ENCODE results near the gene LRP3. TPM values are rescaled to one million over a fixed set of nuclear protein-coding genes. Genes with fewer than 3 reads are reported as not detected.

Gene LRP3
- total and polyA plus RNA-seq, 2 of the 13 experiments (the other 11 are each of a cell fraction or from before 2014, with no cell fraction given): 17.6 to 51.6 TPM

GRCh38 chr19:33177417-33177979 is 16.6 kb upstream of the LRP3 start (continued):
- TF ChIP-seq, protein P1, sequence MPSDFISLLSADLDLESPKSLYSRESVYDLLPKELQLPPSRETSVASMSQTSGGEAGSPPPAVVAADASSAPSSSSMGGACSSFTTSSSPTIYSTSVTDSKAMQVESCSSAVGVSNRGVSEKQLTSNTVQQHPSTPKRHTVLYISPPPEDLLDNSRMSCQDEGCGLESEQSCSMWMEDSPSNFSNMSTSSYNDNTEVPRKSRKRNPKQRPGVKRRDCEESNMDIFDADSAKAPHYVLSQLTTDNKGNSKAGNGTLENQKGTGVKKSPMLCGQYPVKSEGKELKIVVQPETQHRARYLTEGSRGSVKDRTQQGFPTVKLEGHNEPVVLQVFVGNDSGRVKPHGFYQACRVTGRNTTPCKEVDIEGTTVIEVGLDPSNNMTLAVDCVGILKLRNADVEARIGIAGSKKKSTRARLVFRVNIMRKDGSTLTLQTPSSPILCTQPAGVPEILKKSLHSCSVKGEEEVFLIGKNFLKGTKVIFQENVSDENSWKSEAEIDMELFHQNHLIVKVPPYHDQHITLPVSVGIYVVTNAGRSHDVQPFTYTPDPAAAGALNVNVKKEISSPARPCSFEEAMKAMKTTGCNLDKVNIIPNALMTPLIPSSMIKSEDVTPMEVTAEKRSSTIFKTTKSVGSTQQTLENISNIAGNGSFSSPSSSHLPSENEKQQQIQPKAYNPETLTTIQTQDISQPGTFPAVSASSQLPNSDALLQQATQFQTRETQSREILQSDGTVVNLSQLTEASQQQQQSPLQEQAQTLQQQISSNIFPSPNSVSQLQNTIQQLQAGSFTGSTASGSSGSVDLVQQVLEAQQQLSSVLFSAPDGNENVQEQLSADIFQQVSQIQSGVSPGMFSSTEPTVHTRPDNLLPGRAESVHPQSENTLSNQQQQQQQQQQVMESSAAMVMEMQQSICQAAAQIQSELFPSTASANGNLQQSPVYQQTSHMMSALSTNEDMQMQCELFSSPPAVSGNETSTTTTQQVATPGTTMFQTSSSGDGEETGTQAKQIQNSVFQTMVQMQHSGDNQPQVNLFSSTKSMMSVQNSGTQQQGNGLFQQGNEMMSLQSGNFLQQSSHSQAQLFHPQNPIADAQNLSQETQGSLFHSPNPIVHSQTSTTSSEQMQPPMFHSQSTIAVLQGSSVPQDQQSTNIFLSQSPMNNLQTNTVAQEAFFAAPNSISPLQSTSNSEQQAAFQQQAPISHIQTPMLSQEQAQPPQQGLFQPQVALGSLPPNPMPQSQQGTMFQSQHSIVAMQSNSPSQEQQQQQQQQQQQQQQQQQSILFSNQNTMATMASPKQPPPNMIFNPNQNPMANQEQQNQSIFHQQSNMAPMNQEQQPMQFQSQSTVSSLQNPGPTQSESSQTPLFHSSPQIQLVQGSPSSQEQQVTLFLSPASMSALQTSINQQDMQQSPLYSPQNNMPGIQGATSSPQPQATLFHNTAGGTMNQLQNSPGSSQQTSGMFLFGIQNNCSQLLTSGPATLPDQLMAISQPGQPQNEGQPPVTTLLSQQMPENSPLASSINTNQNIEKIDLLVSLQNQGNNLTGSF (CRISPR knock-in tag; IDR thresholded peaks at IDR 0.05): 0 out of 2 replicates have a peak, but pooled peaks have one; percentile 51
- TF ChIP-seq ZNF703 (CRISPR knock-in tag; IDR thresholded peaks at IDR 0.05; ENCODE audit: borderline replicate concordance): no peak
- TF ChIP-seq HNRNPK (IDR thresholded peaks at IDR 0.05; ENCODE audit: low read depth, low read length, poor library complexity, severe bottlenecking): peak; percentile 38
- 0 out of 2 replicates have a peak, but pooled peaks have one; percentile 11 for TF ChIP-seq TFDP2 (CRISPR knock-in tag; IDR thresholded peaks at IDR 0.05)
- TF ChIP-seq ZNF430 (CRISPR knock-in tag; IDR thresholded peaks at IDR 0.05): peak; percentile 41; the same call in 1 of the 2 replicates
- TF ChIP-seq ZNF33B (CRISPR knock-in tag; IDR thresholded peaks at IDR 0.05): no peak
- TF ChIP-seq, protein P2, sequence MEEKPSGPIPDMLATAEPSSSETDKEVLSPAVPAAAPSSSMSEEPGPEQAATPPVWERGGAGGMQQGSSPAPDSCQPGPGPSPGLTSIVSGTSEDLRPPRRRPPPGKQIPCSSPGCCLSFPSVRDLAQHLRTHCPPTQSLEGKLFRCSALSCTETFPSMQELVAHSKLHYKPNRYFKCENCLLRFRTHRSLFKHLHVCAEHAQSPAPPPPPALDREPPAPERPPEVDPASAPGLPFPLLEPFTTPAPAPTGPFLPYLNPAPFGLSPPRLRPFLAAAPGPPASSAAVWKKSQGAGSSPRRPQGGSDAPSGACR (CRISPR knock-in tag; IDR thresholded peaks at IDR 0.05): no peak
- TF ChIP-seq HOXA5 (CRISPR knock-in tag; IDR thresholded peaks at IDR 0.05): 0 out of 2 replicates have a peak, but pooled peaks have one; percentile 6
- no peak for TF ChIP-seq ZNF670 (CRISPR knock-in tag; IDR thresholded peaks at IDR 0.05; ENCODE audit: borderline replicate concordance)
- 0 out of 2 replicates have a peak, but pooled peaks have one; percentile 32 for TF ChIP-seq ZNF607 (CRISPR knock-in tag; IDR thresholded peaks at IDR 0.05; ENCODE audit: borderline replicate concordance)
- TF ChIP-seq CEBPG (CRISPR knock-in tag; IDR thresholded peaks at IDR 0.05): no peak
- no peak for TF ChIP-seq MLLT10 (CRISPR knock-in tag; IDR thresholded peaks at IDR 0.05)
- TF ChIP-seq, protein P3, sequence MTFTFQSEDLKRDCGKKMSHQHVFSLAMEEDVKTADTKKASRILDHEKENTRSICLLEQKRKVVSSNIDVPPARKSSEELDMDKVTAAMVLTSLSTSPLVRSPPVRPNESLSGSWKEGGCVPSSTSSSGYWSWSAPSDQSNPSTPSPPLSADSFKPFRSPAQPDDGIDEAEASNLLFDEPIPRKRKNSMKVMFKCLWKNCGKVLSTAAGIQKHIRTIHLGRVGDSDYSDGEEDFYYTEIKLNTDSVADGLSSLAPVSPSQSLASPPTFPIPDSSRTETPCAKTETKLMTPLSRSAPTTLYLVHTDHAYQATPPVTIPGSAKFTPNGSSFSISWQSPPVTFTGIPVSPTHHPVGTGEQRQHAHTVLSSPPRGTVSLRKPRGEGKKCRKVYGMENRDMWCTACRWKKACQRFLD (CRISPR knock-in tag; IDR thresholded peaks at IDR 0.05; ENCODE audit: borderline replicate concordance): peak; percentile 2; the same call in 1 of the 2 replicates
- TF ChIP-seq ZNF296 (CRISPR knock-in tag; conservative IDR thresholded peaks at IDR 0.05): no peak
- TF ChIP-seq HMG20A (CRISPR knock-in tag; IDR thresholded peaks at IDR 0.05; ENCODE audit: borderline replicate concordance): no peak
- no peak for TF ChIP-seq ZNF792 (CRISPR knock-in tag; IDR thresholded peaks at IDR 0.05)
- 0 out of 2 replicates have a peak, but pooled peaks have one; percentile 54 for TF ChIP-seq ZIK1 (CRISPR knock-in tag; IDR thresholded peaks at IDR 0.05; ENCODE audit: borderline replicate concordance, low read depth)
- peak; percentile 31; the same call in 1 of the 2 replicates for TF ChIP-seq MED13 (CRISPR knock-in tag; IDR thresholded peaks at IDR 0.05)
- TF ChIP-seq, protein P4, sequence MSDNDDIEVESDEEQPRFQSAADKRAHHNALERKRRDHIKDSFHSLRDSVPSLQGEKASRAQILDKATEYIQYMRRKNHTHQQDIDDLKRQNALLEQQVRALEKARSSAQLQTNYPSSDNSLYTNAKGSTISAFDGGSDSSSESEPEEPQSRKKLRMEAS (IDR thresholded peaks at IDR 0.05): peak; percentile 22; the same call in 1 of the 2 replicates
- TF ChIP-seq ZFP90 (CRISPR knock-in tag; IDR thresholded peaks at IDR 0.05; ENCODE audit: borderline replicate concordance): no peak; the same call in 1 of the 2 replicates
- no peak for TF ChIP-seq ZNF496 (CRISPR knock-in tag; IDR thresholded peaks at IDR 0.05; ENCODE audit: insufficient replicate concordance)
